ENCODE measurements around the gene TGDS.

The TGDS gene

GRCh38 chr13:94595001-94595949, 677 bp downstream of the TGDS start:
- no peak for TF ChIP-seq CTCF (IDR thresholded peaks at IDR 0.05; ENCODE audit: insufficient read depth, low read length, missing control alignments)
- no peak for DNase-seq (ENCODE audit: low read depth, low spot score)
- H3K4me3 ChIP-seq (ENCODE audit: low read depth, low read length) = peak overlapping the region; percentile 93
- ChIA-PET CTCF (interaction anchor here (1.1 to 1.2 kb wide), 2 partner anchors 25 to 30 kb away, joined by 3 to 5 read pairs; no protein-coding TSS in a partner anchor), POLR2A (interaction anchor here (1.1 to 1.4 kb wide), 4 partner anchors 10 to 46 kb away, joined by 3 to 8 read pairs (median 4); no protein-coding TSS in a partner anchor)

GRCh38 chr13:94590744-94591143, 5.2 kb downstream of the TGDS start:
- no peak overlapping the region for H3K4me3 ChIP-seq (ENCODE audit: low read depth, low read length)
- POLR2A ChIA-PET = no interaction called here

GRCh38 chr13:94588541-94588940, 7.4 kb downstream of the TGDS start:
- CTCF ChIA-PET = no interaction called here

More at GRCh38 chr13:94590744-94591143, 5.2 kb downstream of the TGDS start:
- no peak for TF ChIP-seq CTCF (IDR thresholded peaks at IDR 0.05; ENCODE audit: insufficient read depth, low read length, missing control alignments)
- DNase-seq (ENCODE audit: low read depth, low spot score) = no peak
- CTCF ChIA-PET = interaction anchor here (1.2 to 1.5 kb wide), 2 partner anchors 14 to 30 kb away, joined by 4 read pairs; no protein-coding TSS in a partner anchor

GRCh38 chr13:94586371-94586770, 9.6 kb downstream of the TGDS start:
- no peak for TF ChIP-seq CTCF (IDR thresholded peaks at IDR 0.05; ENCODE audit: insufficient read depth, low read length, missing control alignments)
- ChIA-PET POLR2A (no interaction called here), CTCF (interaction anchor here (0.6 to 1.1 kb wide), 2 partner anchors 31 to 1566 kb away, joined by 3 read pairs; no protein-coding TSS in a partner anchor)
- no peak for DNase-seq (ENCODE audit: low read depth, low spot score)
- no peak overlapping the region for H3K4me3 ChIP-seq (ENCODE audit: low read depth, low read length)

More at GRCh38 chr13:94588541-94588940, 7.4 kb downstream of the TGDS start:
- DNase-seq (ENCODE audit: low read depth, low spot score) = no peak
- no peak for TF ChIP-seq CTCF (IDR thresholded peaks at IDR 0.05; ENCODE audit: insufficient read depth, low read length, missing control alignments)
- H3K4me3 ChIP-seq (ENCODE audit: low read depth, low read length) = no peak overlapping the region
- POLR2A ChIA-PET = no interaction called here

GRCh38 chr13:94585543-94586101, 10.3 kb downstream of the TGDS start:
- POLR2A ChIA-PET = interaction anchor here (0.8 kb wide), 1 partner anchor 10 kb away, joined by 4 read pairs; the partner anchor contains the start of gene TGDS
- CTCF ChIA-PET = no interaction called here

More at GRCh38 chr13:94585543-94586101, 10.3 kb downstream of the TGDS start:
- no peak overlapping the region for H3K4me3 ChIP-seq (ENCODE audit: low read depth, low read length)
- DNase-seq (ENCODE audit: low read depth, low spot score) = no peak
- no peak for TF ChIP-seq CTCF (IDR thresholded peaks at IDR 0.05; ENCODE audit: insufficient read depth, low read length, missing control alignments)
